WTC11 (cell line): ENCODE measurements around the gene KCNG4. TPM values are rescaled to one million over a fixed set of nuclear protein-coding genes. Genes with fewer than 3 reads are reported as not detected.

Source experiments
- ATAC-seq: fragments of 200-7000 bp; cut with Tn5 transposase; 2 replicates; pipeline ENCODE4 v1.10.0; 2021; ENCODE audit warnings: mild to moderate bottlenecking, moderate library complexity
- CTCF ChIA-PET: fragments of 300-600 bp; sonication (Branson Sonifier 250); formaldehyde crosslinking; loops from one replicate; lab custom pipeline; 2021; ENCODE audit warnings: antibody characterized with exemption; lab: Charles Lee
- POLR2A ChIA-PET: fragments of 350-600 bp; sonication (Branson Sonifier 250); formaldehyde crosslinking; loops from one replicate; lab custom pipeline; 2021; ENCODE audit warnings: antibody characterized with exemption; lab: Charles Lee
- DNase-seq: peaks from one replicate; pipeline ENCODE4 v3.0.0; 2021; ENCODE audit warnings: low spot score
- H3K27ac Mint-ChIP-seq: 2 replicates; pipeline ENCODE4 v1.8.0; 2021; ENCODE audit warnings: mixed read lengths
- H3K27me3 Mint-ChIP-seq: 2 replicates; pipeline ENCODE4 v1.8.0; 2021; ENCODE audit warnings: low read depth, mild to moderate bottlenecking, moderate library complexity, mixed read lengths
- H3K36me3 Mint-ChIP-seq: 2 replicates; pipeline ENCODE4 v1.8.0; 2021; ENCODE audit warnings: mixed read lengths
- H3K4me1 Mint-ChIP-seq: 2 replicates; pipeline ENCODE4 v1.8.0; 2022; ENCODE audit warnings: mixed read lengths
- H3K4me3 Mint-ChIP-seq: 2 replicates; pipeline ENCODE4 v1.8.0; 2021; ENCODE audit warnings: mild to moderate bottlenecking, moderate library complexity, mixed read lengths
- H3K9me3 Mint-ChIP-seq: 2 replicates; pipeline ENCODE4 v1.8.0; 2021; ENCODE audit warnings: mixed read lengths
- AR ChIP-seq: fragments of 250-450 bp; sonication (Bioruptor Pico); IDR thresholded peaks from 2 replicates; pipeline ENCODE4 v1.9.0; 2021; ENCODE audit warnings: mild to moderate bottlenecking
- ATF1 ChIP-seq: sonication (generic); formaldehyde crosslinking; IDR thresholded peaks from 2 replicates; pipeline ENCODE4 v1.8.1; 2023; ENCODE audit warnings: mild to moderate bottlenecking, moderate library complexity, missing genetic modification reagents
- E2F4 ChIP-seq: sonication (generic); formaldehyde crosslinking; IDR thresholded peaks from 2 replicates; pipeline ENCODE4 v1.8.1; 2022; ENCODE audit warnings: low read depth, mild to moderate bottlenecking, moderate library complexity, missing genetic modification reagents, borderline replicate concordance
- JUN ChIP-seq: sonication (generic); formaldehyde crosslinking; IDR thresholded peaks from 2 replicates; pipeline ENCODE4 v1.8.0; 2023; ENCODE audit warnings: mild to moderate bottlenecking, missing genetic modification reagents
- KAT7 ChIP-seq: sonication (generic); formaldehyde crosslinking; IDR thresholded peaks from 2 replicates; pipeline ENCODE4 v1.8.1; 2023; ENCODE audit warnings: missing genetic modification reagents, mild to moderate bottlenecking, borderline replicate concordance
- MLX ChIP-seq: sonication (generic); formaldehyde crosslinking; IDR thresholded peaks from 2 replicates; pipeline ENCODE4 v1.8.1; 2023; ENCODE audit warnings: mild to moderate bottlenecking, missing genetic modification reagents, moderate library complexity
- MYBL2 ChIP-seq: sonication (generic); formaldehyde crosslinking; IDR thresholded peaks from 2 replicates; pipeline ENCODE4 v1.8.1; 2023; ENCODE audit warnings: mild to moderate bottlenecking, moderate library complexity, missing genetic modification reagents
- NFATC4 ChIP-seq: fragments of 250-450 bp; sonication (Bioruptor Pico); IDR thresholded peaks from 2 replicates; pipeline ENCODE4 v1.9.0; 2021; ENCODE audit warnings: mild to moderate bottlenecking
- NR1H2 ChIP-seq: sonication (generic); formaldehyde crosslinking; IDR thresholded peaks from 2 replicates; pipeline ENCODE4 v1.9.0; 2021; ENCODE audit warnings: mild to moderate bottlenecking, moderate library complexity, missing genetic modification reagents
- NR3C1 ChIP-seq: sonication (generic); formaldehyde crosslinking; conservative IDR thresholded peaks from 2 replicates; pipeline ENCODE4 v1.8.1; 2023; ENCODE audit warnings: low read depth, mild to moderate bottlenecking, missing genetic modification reagents
- PRDM15 ChIP-seq: sonication (generic); formaldehyde crosslinking; IDR thresholded peaks from 2 replicates; pipeline ENCODE4 v1.8.0; 2022; ENCODE audit warnings: missing genetic modification reagents
- STAT6 ChIP-seq: sonication (generic); formaldehyde crosslinking; conservative IDR thresholded peaks from 2 replicates; pipeline ENCODE4 v1.8.1; 2023; ENCODE audit warnings: mild to moderate bottlenecking, low read depth, missing genetic modification reagents, moderate library complexity
- ZNF281 ChIP-seq: sonication (generic); formaldehyde crosslinking; IDR thresholded peaks from 2 replicates; pipeline ENCODE4 v1.8.0; 2023; ENCODE audit warnings: mild to moderate bottlenecking, missing genetic modification reagents
- ZNF423 ChIP-seq: fragments of 250-450 bp; sonication (Bioruptor Pico); IDR thresholded peaks from 2 replicates; pipeline ENCODE4 v2.1.2; 2022; ENCODE audit warnings: mild to moderate bottlenecking, moderate library complexity
- total RNA-seq: library from RNA; stranded (reverse); gene quantifications from 3 replicates; pipeline ENCODE4 v1.2.3, GENCODE V29; 2021

KCNG4 gene
- total RNA-seq, 1 experiment from 2014 or later: not detected

GRCh38 chr16:84279881-84280280, 40.1 kb upstream of the KCNG4 start:
- no peak for DNase-seq
- H3K4me3 Mint-ChIP-seq: no peak overlapping the region
- TF ChIP-seq NR3C1 (no peak), JUN (CRISPR knock-in tag) (no peak), STAT6 (CRISPR knock-in tag) (no peak), MLX (CRISPR knock-in tag) (no peak), KAT7 (CRISPR knock-in tag) (no peak), ZNF281 (CRISPR knock-in tag) (no peak), NR1H2 (CRISPR knock-in tag) (no peak), E2F4 (no peak), AR (CRISPR knock-in tag) (no peak), PRDM15 (CRISPR knock-in tag) (no peak), NFATC4 (CRISPR knock-in tag) (no peak), ZNF423 (CRISPR knock-in tag) (no peak), ATF1 (CRISPR knock-in tag) (no peak), MYBL2 (CRISPR knock-in tag) (no peak)
- TF ChIP-seq, all 79 proteins: peak for 0
- ChIA-PET CTCF (interaction anchor here (0.6 to 3.3 kb wide), 5 partner anchors 11 to 33 kb away, joined by 3 to 29 read pairs (median 4); no protein-coding TSS in a partner anchor), POLR2A (no interaction called here)
- H3K36me3 Mint-ChIP-seq: no peaks in the 10 kb centered on the region
- peaks cover 28% of the 10 kb centered on the region for H3K4me1 Mint-ChIP-seq
- peaks cover 2% of the 10 kb centered on the region; the same call in 1 of the 2 replicates for H3K27me3 Mint-ChIP-seq
- H3K27ac Mint-ChIP-seq: no peak overlapping the region
- ATAC-seq: no peak
- H3K9me3 Mint-ChIP-seq: no peaks in the 10 kb centered on the region
